Ishikawa (cell line): ENCODE measurements around the gene NCOR2.

Source experiments
- CEBPB ChIP-seq: IDR thresholded peaks from 2 replicates; pipeline ENCODE4 v1.6.1; 2012
- CREB1 ChIP-seq: IDR thresholded peaks from 2 replicates; pipeline ENCODE4 v1.6.1; 2012; ENCODE audit warnings: low read depth
- EGR1 ChIP-seq: IDR thresholded peaks from 2 replicates; pipeline ENCODE4 v1.6.1; 2012
- EP300 ChIP-seq: IDR thresholded peaks from 2 replicates; pipeline ENCODE4 v1.6.1; 2012; ENCODE audit warnings: borderline replicate concordance
- FOXM1 ChIP-seq: IDR thresholded peaks from 2 replicates; pipeline ENCODE4 v1.6.1; 2012; ENCODE audit warnings: low read depth, borderline replicate concordance
- NFIC ChIP-seq: IDR thresholded peaks from 2 replicates; pipeline ENCODE4 v1.6.1; 2012
- RAD21 ChIP-seq: IDR thresholded peaks from 2 replicates; pipeline ENCODE4 v1.6.1; 2012; ENCODE audit warnings: low read depth
- TAF1 ChIP-seq: IDR thresholded peaks from 2 replicates; pipeline ENCODE4 v1.6.1; 2012; ENCODE audit warnings: low read depth, mild to moderate bottlenecking
- TCF12 ChIP-seq: IDR thresholded peaks from 2 replicates; pipeline ENCODE4 v1.6.1; 2012; ENCODE audit warnings: low read depth
- TEAD4 ChIP-seq: IDR thresholded peaks from 2 replicates; pipeline ENCODE4 v1.6.1; 2012
- YY1 ChIP-seq: IDR thresholded peaks from 2 replicates; pipeline ENCODE4 v1.6.1; 2012; ENCODE audit warnings: low read depth
- ZBTB7A ChIP-seq: IDR thresholded peaks from 2 replicates; pipeline ENCODE4 v1.6.1; 2012; ENCODE audit warnings: low read depth
- TF ChIP-seq, protein P1 (sequence below): IDR thresholded peaks from 2 replicates; pipeline ENCODE4 v1.6.1; 2012
- TF ChIP-seq, protein P2 (sequence below): IDR thresholded peaks from 2 replicates; pipeline ENCODE4 v1.6.1; 2012
- TF ChIP-seq, protein P3 (sequence below): IDR thresholded peaks from 2 replicates; pipeline ENCODE4 v1.6.1; 2012; ENCODE audit warnings: low read depth, mild to moderate bottlenecking

NCOR2 gene

DNA sequence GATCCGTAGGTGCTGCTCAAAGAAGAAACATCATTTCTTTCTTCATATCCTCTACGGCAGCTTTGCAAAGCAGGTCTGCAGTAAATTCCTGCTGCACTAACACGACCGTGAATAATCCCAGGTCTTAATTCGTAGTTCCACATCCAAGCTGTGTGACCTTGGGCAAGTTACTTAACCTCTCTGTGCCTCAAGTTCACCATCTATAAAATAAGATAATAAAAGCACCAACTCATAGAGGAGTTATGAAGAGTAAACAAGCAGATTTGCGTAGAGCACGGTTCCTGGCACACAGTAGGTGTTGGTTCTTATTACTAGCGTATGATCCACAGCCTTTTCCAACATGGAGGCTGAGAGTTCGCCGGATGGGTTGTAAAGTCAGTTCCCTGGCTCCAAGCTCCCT lies 3.6 kb downstream of the NCOR2 start:
- TF ChIP-seq, protein P1, sequence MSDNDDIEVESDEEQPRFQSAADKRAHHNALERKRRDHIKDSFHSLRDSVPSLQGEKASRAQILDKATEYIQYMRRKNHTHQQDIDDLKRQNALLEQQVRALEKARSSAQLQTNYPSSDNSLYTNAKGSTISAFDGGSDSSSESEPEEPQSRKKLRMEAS: no peak
- TF ChIP-seq RAD21 (no peak), ZBTB7A (no peak), EGR1 (no peak), FOXM1 (no peak), YY1 (no peak), NFIC (no peak), EP300 (no peak), CREB1 (no peak), TCF12 (no peak)
- TF ChIP-seq, protein P2, sequence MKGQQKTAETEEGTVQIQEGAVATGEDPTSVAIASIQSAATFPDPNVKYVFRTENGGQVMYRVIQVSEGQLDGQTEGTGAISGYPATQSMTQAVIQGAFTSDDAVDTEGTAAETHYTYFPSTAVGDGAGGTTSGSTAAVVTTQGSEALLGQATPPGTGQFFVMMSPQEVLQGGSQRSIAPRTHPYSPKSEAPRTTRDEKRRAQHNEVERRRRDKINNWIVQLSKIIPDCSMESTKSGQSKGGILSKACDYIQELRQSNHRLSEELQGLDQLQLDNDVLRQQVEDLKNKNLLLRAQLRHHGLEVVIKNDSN: no peak

DNA sequence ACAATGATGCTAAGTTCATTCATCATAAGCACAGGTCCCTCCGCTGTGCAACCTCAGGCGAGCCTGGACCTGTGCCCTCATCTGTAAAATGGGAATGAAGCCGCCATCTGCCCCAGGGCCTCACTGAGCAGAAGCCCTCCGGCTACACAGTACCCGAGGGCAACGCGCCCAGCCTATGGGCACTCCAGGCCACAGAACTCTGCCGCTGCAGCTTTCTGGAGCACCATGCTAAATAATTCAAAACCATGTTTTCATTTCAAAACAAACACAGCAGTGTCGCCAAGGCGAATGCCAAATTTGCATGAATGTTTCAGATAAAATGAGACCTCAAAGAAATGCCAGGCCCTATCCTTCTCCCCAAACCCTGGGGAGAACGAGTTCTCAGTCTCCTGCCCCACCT lies 4.0 kb downstream of the NCOR2 start:
- TF ChIP-seq, protein P3, sequence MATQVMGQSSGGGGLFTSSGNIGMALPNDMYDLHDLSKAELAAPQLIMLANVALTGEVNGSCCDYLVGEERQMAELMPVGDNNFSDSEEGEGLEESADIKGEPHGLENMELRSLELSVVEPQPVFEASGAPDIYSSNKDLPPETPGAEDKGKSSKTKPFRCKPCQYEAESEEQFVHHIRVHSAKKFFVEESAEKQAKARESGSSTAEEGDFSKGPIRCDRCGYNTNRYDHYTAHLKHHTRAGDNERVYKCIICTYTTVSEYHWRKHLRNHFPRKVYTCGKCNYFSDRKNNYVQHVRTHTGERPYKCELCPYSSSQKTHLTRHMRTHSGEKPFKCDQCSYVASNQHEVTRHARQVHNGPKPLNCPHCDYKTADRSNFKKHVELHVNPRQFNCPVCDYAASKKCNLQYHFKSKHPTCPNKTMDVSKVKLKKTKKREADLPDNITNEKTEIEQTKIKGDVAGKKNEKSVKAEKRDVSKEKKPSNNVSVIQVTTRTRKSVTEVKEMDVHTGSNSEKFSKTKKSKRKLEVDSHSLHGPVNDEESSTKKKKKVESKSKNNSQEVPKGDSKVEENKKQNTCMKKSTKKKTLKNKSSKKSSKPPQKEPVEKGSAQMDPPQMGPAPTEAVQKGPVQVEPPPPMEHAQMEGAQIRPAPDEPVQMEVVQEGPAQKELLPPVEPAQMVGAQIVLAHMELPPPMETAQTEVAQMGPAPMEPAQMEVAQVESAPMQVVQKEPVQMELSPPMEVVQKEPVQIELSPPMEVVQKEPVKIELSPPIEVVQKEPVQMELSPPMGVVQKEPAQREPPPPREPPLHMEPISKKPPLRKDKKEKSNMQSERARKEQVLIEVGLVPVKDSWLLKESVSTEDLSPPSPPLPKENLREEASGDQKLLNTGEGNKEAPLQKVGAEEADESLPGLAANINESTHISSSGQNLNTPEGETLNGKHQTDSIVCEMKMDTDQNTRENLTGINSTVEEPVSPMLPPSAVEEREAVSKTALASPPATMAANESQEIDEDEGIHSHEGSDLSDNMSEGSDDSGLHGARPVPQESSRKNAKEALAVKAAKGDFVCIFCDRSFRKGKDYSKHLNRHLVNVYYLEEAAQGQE: no peak
- TF ChIP-seq CREB1 (no peak), CEBPB (no peak), ZBTB7A (no peak), EP300 (no peak), YY1 (no peak), NFIC (no peak), EGR1 (no peak)
- TF ChIP-seq, protein P2: no peak

DNA sequence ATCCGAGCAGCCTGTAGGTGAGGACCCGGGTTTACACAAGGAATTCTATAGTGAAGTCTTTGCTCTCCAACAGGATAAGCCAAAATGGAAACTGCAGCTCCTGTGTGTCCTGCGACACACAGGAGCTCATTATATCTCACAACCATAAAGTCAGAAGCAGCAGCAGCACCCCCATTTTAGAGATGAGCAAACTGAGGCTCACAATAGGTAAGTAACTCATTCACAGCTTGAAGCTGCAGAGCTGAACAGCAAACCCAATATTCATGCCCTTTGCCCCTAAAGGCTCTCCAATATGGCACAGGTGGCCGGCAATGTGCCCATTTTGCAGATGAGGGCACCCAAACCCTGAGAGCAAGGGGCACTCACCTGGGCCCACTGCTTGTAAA lies 4.6 kb downstream of the NCOR2 start:
- TF ChIP-seq FOXM1 (no peak), TEAD4 (no peak), TAF1 (no peak), CEBPB (no peak)
- TF ChIP-seq, protein P1: no peak
- TF ChIP-seq, protein P2: no peak

DNA sequence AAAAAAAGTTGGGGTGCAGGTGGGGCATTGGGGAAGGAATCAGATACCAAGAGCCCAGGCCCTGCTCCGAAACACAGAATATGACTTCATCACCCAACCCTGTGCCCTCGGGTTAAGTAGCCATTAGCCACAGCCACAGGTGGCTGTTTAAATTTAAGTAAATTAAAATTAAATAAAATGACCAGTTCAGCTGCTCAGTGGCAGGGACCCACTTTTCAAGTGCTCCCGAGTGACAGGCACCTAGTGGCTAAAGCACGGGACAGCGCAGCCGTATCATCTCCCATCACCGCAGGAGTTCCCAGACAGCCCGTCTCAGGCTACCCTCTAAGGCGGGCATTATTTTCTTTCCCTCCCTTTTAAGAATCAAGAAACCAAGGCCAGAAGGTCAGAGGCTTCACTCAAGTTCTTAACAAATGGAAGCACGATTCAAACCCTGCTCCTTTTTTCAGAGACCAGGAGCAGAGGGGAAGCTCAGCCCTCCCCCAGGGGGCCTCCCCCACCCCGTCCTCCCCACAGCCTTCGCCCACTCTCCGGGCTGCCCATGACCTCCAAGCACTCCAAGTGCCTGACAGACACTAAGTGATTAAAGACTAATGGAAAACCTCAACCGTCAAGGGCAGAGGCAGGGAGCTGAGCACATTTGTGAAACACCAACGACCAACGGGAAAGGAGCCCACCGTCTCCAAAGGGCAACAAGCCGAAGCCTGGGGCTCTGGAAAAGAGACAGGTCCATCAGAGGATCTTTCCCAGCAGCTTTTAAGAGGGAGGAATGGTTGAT lies 5.2 kb downstream of the NCOR2 start:
- TF ChIP-seq TAF1 (no peak), NFIC (no peak), EGR1 (no peak)

DNA sequence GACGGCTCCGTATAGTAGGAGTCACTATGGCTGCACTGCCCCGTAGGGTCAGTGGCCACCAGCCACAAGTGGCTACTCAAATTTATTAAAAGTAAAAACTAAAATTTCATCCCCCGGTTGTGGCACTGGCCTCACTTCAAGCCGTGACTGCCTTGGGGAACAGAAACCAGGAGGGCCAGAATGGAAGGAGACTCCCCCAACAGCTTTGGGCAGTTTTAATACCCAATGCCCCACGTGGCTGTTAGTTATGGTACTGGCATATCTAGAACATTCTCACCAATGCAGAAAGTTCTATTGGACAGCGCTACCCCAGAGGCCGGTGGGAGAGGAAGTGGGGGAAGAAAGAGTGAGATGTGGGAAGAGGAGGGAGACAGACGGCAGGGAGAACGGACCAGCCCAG lies 6.2 kb downstream of the NCOR2 start:
- TF ChIP-seq EP300 (no peak), NFIC (no peak), YY1 (no peak), EGR1 (no peak)
- TF ChIP-seq, protein P2: no peak
- TF ChIP-seq, protein P1: no peak

DNA sequence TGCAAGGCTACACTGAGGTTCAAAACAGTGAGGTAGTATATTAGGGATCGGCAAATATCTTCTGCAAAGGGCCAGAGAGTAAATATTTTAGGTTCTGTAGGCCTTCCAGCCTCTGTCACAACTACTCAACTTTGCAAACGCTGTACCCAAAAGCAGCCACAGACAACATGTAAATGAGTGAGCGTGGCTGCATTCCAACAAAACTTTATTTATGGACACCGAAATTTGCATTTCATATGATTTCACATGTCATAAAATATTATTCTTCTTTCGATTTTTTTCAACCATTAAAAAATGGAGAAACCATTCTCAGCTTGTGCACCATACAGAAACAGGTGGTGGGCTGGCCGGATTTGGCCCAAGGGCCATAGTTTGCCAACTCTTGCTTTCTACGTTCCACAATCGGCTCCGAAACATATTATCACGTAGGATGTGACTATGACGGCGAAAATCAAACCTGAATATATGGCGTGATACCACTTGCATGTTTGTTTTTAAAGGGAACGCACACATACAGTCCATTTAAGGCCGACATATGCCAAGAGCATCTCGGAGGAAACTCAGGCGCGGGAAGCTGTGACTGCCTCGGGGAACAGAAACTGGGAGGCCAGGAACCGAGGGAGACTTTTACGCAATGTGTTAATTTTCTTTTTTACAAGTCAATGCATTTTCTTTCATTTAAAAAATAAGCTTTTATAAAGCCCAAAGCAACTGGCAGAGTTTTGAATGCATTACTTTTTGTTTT lies 7.1 kb downstream of the NCOR2 start:
- TF ChIP-seq TEAD4: no peak

DNA sequence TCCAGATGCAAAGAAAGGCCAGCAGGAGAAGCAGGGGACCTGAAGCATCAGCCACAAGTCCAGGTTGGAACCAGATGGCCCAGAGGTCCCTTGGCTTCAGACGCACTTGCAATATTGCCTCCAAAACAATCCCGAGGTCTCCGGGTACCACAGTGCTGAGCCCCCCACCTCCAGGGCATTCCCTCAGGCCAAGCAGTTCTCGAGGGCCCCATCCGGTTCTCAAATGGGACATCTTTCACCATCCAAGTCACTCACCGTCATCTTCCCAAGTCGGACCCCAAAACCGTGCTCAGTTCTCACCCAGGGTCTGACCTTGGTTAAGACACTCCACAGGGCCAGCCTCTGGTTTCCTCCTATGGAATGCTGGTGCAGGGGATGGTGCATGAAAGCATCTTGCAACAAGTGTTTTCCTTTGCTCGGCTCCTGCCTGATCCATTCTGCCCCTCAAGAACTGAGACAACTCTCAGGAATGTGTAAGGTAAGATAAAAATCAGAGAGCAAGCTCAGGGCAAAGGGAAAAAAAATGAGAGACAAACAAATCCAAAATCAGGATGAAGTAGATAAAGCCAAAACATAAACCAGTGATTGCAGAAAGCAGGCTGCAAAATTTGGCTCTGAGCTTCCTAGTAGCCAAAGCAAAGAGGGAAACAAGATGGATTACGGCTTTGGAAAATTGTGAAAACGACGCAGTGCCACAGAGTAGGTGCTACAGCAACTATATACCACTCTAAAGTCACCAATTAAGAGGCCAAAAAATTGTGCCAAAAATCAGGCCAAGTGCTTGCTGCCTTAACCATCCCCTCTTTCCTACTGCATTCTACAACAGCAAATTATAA lies 8.0 kb downstream of the NCOR2 start:
- TF ChIP-seq, protein P3: no peak
- TF ChIP-seq ZBTB7A (no peak), TEAD4 (no peak), TCF12 (no peak), TAF1 (no peak), CREB1 (no peak), FOXM1 (no peak), EGR1 (no peak), EP300 (no peak), CEBPB (no peak)
- TF ChIP-seq, protein P2: no peak
- TF ChIP-seq, protein P1: no peak
